K562 (cell line): ENCODE data around the gene ALG8. TPM values are rescaled to one million over a fixed set of nuclear protein-coding genes. Genes with fewer than 3 reads are reported as not detected.

ENCODE experiments used
- C11orf30 ChIP-seq: fragments of 450-650 bp; IDR thresholded peaks from 2 replicates; pipeline ENCODE4 v1.6.1; 2016; ENCODE audit warnings: low read depth, mild to moderate bottlenecking
- HMGXB4 ChIP-seq: sonication (generic); formaldehyde crosslinking; IDR thresholded peaks from 2 replicates; pipeline ENCODE4 v1.8.1; 2023; ENCODE audit warnings: mild to moderate bottlenecking, missing genetic modification reagents
- KDM1A ChIP-seq, 2 experiments: fragments of 450-650 bp; IDR thresholded peaks; 2 replicates each; pipeline ENCODE4 v1.6.1; 2016; ENCODE audit warnings: mild to moderate bottlenecking in 2 of 2
- LARP7 ChIP-seq: fragments of 450-650 bp; IDR thresholded peaks from 2 replicates; pipeline ENCODE4 v1.6.1; 2016
- MED1 ChIP-seq: sonication (generic); formaldehyde crosslinking; IDR thresholded peaks from 2 replicates; pipeline ENCODE4 v1.8.1; 2023; ENCODE audit warnings: missing genetic modification reagents, borderline replicate concordance
- MNT ChIP-seq, 2 experiments: fragments of 450-650 bp; conservative IDR thresholded peaks; 2 replicates each; pipeline ENCODE4 v1.6.1; 2017; ENCODE audit warnings: mild to moderate bottlenecking in 2 of 2, moderate library complexity in 2 of 2
- NCOA6 ChIP-seq: fragments of 450-650 bp; IDR thresholded peaks from 2 replicates; pipeline ENCODE4 v1.6.1; 2017; ENCODE audit warnings: mild to moderate bottlenecking
- RAD21 ChIP-seq, 2 experiments: fragments of 250-450 bp in 1 of 2; fragments of 450-650 bp in 1 of 2; sonication (Bioruptor Pico) in 1 of 2; formaldehyde crosslinking in 1 of 2; IDR thresholded peaks in 1 of 2; conservative IDR thresholded peaks in 1 of 2; 2 replicates each; pipeline versions ENCODE4 v1.4.0 to v1.8.0; 2020 to 2022; ENCODE audit warnings: mild to moderate bottlenecking in 2 of 2, moderate library complexity in 1 of 2
- RB1 ChIP-seq: fragments of 450-650 bp; IDR thresholded peaks from 2 replicates; pipeline ENCODE4 v1.6.1; 2017; ENCODE audit warnings: low read depth, mild to moderate bottlenecking
- SRSF3 ChIP-seq: fragments of 200-400 bp; formaldehyde crosslinking; IDR thresholded peaks from 2 replicates; pipeline ENCODE4 v1.6.1; 2016; ENCODE audit warnings: mild to moderate bottlenecking, low read length, moderate library complexity; ENCODE audit not compliant: insufficient read depth
- TGIF2 ChIP-seq: sonication (generic); formaldehyde crosslinking; IDR thresholded peaks from 2 replicates; pipeline ENCODE4 v1.8.1; 2022; ENCODE audit warnings: mild to moderate bottlenecking, missing genetic modification reagents, moderate library complexity
- ZNF146 ChIP-seq: IDR thresholded peaks from one replicate; pipeline ENCODE4 v1.6.1; 2018; ENCODE audit warnings: missing compliant biosample characterization; ENCODE audit not compliant: unreplicated experiment
- polyA plus RNA-seq, 8 experiments: library from polyadenylated mRNA; depleted of rRNA in 4 of 8; stranded (reverse) in 5 of 8; unstranded in 3 of 8; fragments of >200 nt; fragmentation: Nextera tagmentation in 2 of 8; fragmentation: Illumina TruSeq in 1 of 8; extraction: Ambion mirVana in 2 of 8; extraction: Trizol in 1 of 8; gene quantifications; 2 replicates each; pipeline versions ENCODE4 v1.2.1 to v1.2.3, GENCODE V29; 2011 to 2014; ENCODE audit warnings: inconsistent platforms in 1 of 8, missing spikeins in 1 of 8
- total RNA-seq, 7 experiments: library from RNA; depleted of rRNA in 6 of 7; stranded (reverse); fragments of >200 nt in 6 of 7; fragmentation: Illumina TruSeq in 2 of 7; extraction: Trizol in 2 of 7; gene quantifications; 2 replicates each; pipeline versions ENCODE4 v1.2.1 to v1.2.3, GENCODE V29; 2011 to 2021; ENCODE audit warnings: low replicate concordance in 1 of 7
- TF ChIP-seq, protein P1 (sequence below): sonication (generic); formaldehyde crosslinking; IDR thresholded peaks from 2 replicates; pipeline ENCODE4 v1.8.0; 2023; ENCODE audit warnings: missing genetic modification reagents, mild to moderate bottlenecking, borderline replicate concordance
- TF ChIP-seq, protein P2 (sequence below): sonication (generic); formaldehyde crosslinking; IDR thresholded peaks from 2 replicates; pipeline ENCODE4 v1.8.1; 2023; ENCODE audit warnings: mild to moderate bottlenecking, missing genetic modification reagents
- TF ChIP-seq, protein P3 (sequence below): sonication (generic); formaldehyde crosslinking; IDR thresholded peaks from 2 replicates; pipeline ENCODE4 v1.8.1; 2022; ENCODE audit warnings: missing genetic modification reagents

The ALG8 gene
- total and polyA plus RNA-seq, 9 of the 15 experiments (the other 6 are each of a cell fraction or from before 2014, with no cell fraction given) = 59.3 to 189 (median 106) TPM

- 0 out of 4 replicates have a peak, but pooled peaks of 1 of the 2 experiments have one; percentile 8 for TF ChIP-seq KDM1A (IDR thresholded peaks at IDR 0.05)
- TF ChIP-seq MED1 = no peak
- no peak for TF ChIP-seq LARP7
- peak; percentile 59 to 85; a peak in 3 of 4 replicates for TF ChIP-seq MNT (conservative IDR thresholded peaks at IDR 0.05)
- TF ChIP-seq, protein P1, sequence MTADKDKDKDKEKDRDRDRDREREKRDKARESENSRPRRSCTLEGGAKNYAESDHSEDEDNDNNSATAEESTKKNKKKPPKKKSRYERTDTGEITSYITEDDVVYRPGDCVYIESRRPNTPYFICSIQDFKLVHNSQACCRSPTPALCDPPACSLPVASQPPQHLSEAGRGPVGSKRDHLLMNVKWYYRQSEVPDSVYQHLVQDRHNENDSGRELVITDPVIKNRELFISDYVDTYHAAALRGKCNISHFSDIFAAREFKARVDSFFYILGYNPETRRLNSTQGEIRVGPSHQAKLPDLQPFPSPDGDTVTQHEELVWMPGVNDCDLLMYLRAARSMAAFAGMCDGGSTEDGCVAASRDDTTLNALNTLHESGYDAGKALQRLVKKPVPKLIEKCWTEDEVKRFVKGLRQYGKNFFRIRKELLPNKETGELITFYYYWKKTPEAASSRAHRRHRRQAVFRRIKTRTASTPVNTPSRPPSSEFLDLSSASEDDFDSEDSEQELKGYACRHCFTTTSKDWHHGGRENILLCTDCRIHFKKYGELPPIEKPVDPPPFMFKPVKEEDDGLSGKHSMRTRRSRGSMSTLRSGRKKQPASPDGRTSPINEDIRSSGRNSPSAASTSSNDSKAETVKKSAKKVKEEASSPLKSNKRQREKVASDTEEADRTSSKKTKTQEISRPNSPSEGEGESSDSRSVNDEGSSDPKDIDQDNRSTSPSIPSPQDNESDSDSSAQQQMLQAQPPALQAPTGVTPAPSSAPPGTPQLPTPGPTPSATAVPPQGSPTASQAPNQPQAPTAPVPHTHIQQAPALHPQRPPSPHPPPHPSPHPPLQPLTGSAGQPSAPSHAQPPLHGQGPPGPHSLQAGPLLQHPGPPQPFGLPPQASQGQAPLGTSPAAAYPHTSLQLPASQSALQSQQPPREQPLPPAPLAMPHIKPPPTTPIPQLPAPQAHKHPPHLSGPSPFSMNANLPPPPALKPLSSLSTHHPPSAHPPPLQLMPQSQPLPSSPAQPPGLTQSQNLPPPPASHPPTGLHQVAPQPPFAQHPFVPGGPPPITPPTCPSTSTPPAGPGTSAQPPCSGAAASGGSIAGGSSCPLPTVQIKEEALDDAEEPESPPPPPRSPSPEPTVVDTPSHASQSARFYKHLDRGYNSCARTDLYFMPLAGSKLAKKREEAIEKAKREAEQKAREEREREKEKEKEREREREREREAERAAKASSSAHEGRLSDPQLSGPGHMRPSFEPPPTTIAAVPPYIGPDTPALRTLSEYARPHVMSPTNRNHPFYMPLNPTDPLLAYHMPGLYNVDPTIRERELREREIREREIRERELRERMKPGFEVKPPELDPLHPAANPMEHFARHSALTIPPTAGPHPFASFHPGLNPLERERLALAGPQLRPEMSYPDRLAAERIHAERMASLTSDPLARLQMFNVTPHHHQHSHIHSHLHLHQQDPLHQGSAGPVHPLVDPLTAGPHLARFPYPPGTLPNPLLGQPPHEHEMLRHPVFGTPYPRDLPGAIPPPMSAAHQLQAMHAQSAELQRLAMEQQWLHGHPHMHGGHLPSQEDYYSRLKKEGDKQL (CRISPR knock-in tag) = no peak
- TF ChIP-seq C11orf30 = peak; percentile 94
- 0 out of 2 replicates have a peak, but pooled peaks have one; percentile 41 for TF ChIP-seq TGIF2 (CRISPR knock-in tag)
- no peak for TF ChIP-seq ZNF146
- 0 out of 4 replicates have a peak, but pooled peaks of 1 of the 2 experiments have one; percentile 8 for TF ChIP-seq RAD21 (CRISPR knock-in tag; conservative IDR thresholded peaks at IDR 0.05 in 1 of 2, IDR thresholded peaks at IDR 0.05 in 1 of 2)
- TF ChIP-seq, protein P2, sequence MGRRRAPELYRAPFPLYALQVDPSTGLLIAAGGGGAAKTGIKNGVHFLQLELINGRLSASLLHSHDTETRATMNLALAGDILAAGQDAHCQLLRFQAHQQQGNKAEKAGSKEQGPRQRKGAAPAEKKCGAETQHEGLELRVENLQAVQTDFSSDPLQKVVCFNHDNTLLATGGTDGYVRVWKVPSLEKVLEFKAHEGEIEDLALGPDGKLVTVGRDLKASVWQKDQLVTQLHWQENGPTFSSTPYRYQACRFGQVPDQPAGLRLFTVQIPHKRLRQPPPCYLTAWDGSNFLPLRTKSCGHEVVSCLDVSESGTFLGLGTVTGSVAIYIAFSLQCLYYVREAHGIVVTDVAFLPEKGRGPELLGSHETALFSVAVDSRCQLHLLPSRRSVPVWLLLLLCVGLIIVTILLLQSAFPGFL = peak; percentile 69; the same call in 1 of the 2 replicates
- peak; percentile 89 for TF ChIP-seq NCOA6
- TF ChIP-seq SRSF3 = no peak
- TF ChIP-seq, protein P3, sequence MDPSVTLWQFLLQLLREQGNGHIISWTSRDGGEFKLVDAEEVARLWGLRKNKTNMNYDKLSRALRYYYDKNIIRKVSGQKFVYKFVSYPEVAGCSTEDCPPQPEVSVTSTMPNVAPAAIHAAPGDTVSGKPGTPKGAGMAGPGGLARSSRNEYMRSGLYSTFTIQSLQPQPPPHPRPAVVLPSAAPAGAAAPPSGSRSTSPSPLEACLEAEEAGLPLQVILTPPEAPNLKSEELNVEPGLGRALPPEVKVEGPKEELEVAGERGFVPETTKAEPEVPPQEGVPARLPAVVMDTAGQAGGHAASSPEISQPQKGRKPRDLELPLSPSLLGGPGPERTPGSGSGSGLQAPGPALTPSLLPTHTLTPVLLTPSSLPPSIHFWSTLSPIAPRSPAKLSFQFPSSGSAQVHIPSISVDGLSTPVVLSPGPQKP (CRISPR knock-in tag) = no peak
- peak; percentile 98 for TF ChIP-seq RB1
- TF ChIP-seq HMGXB4 (CRISPR knock-in tag) = no peak; the same call in 1 of the 2 replicates
Measured at GRCh38 chr11:78079232-78080083, 60.0 kb downstream of the ALG8 start, which contains the start of gene NDUFC2 (continued).
